ENCODE results near the gene CLEC4C.
"Not testable (repeated sequence)": the region's sequence is repeated elsewhere in the genome, so short reads cannot be mapped to it uniquely, and the experiment has no call there.

The CLEC4C gene

GRCh38 chr12:7747246-7747645, at the start of gene CLEC4C:
TSS of gene CLEC4C (minus strand) at chr12:7747375. CDS start at chr12:7747348, 27 bp downstream.
- DNase-seq, result no peak

DNA sequence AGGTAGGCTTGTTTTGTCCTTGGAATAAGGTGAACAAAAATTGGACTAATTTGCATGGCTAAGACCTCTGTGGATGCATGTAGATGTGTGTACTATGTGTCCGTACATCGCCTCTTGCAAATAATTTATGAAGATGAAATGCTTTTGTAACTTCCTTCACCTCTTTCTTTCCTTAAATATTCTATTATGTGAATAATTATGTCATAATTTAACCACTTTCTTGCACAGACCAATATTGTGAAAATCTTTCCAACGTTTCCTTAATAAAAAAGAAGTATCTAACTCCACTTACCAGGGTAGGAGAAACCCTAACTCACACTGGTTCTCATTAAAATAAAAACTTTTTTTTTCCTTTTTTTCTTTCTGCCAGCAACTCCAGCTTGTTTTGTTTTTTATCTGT, 46.0 kb upstream of the CLEC4C start:
- no peak for DNase-seq

DNA sequence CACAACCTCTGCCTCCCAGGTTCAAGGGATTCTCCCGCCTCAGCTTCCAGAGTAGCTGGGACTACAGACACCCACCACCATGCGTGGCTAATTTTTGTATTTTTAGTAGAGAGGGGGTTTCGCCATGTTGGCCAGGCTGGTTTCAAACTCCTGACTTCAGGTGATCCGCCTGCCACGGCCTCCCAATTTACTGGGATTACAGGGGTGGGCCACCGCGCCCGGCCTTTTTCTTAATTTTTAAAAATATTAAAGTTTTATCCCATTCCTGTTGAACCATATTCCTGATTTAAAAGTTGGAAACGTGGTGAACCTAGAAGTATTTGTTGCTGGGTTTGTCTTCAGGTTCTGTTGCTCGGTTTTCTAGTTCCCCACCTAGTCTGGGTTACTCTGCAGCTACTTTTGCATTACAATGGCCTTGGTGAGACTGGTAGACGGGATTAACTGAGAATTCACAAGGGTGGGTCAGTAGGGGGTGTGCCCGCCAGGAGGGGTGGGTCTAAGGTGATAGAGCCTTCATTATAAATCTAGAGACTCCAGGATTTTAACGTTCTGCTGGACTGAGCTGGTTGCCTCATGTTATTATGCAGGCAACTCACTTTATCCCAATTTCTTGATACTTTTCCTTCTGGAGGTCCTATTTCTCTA, 41.8 kb upstream of the CLEC4C start, which contains the start of gene NANOG:
Gene NANOG, plus strand, starts transcription at position 519 of the 645 bp plus-strand sequence. CDS start 213 bp downstream, outside the sequence.
- DNase-seq, result not testable (repeated sequence)

GRCh38 chr12:7788294-7788660, 41.1 kb upstream of the CLEC4C start:
- DNase-seq, result no peak

DNA sequence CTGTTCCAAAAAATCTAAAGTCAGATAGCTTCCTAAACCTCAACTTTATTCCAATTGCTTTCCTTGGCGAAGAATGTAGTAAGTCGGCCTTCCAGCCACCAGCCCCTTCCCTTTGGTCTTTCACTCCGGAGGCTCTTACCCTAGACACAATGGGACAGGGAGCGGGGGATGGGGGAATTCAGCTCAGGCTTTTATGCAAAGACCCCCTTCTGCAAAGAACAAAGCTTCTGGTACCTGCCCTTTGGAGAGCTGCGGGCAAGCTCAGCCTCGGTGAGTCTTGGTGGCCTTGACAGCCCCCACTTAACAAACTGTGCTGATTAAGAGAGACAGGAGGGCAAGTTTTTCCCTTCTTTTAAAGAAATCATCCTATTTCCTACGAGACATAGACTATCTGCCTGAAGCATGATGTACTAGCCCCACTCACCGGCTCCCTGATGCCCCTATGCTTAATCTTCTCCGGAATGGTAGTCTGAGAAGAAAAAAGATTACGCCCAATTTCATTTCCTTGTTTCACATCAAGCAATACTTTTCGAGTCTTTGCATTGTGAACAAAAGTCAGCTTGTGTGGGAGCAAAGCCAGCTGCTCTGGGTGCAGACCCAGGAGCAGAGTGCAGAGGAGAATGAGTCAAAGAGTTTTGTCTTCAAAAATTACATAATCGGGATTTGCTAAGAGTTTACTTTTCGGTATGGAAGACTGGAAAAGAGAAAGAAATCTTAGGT, 40.6 kb upstream of the CLEC4C start:
- no peak for DNase-seq

DNA sequence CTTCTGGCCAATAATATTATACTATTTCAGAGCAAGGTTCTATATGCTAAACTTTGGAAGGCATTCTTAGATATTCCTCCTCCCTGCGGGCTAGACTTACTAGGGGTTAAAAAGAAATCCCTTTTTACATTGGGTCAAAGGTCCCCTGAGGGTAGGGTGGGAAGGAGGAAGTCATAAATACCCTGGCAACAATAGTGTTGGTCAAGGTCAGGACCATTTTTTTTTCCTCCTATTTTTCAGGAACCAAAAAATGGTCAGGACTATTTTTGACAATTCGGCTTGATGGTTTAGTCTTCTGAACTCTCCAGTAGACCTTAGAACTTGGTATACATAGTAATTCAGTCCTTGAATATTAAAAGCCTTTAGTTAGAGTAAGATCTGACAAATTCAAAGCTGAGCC, 37.5 kb upstream of the CLEC4C start:
- DNase-seq, result no peak

- DNase-seq, result not testable (repeated sequence)
Observed at GRCh38 chr12:7783433-7783832, 36.3 kb upstream of the CLEC4C start.

DNA sequence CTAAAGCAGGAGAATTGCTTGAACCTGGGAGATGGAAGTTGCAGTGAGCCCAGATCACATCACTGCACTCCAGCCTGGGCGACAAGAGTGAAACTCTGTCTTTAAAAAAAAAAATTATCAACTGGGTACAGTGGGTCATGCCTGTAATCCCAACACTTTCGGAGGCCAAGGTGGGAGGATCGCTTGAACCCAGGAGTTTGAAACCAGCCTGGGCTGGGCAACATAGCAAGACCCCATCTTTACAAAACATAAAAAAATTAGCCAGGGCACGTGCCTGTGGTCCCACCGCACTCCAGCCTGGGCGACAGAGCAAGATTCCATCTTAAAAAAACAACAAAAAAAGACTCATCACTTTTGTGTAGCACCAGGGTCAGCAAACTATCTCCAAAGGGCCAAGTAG, 34.9 kb upstream of the CLEC4C start:
- no peak for DNase-seq

DNA sequence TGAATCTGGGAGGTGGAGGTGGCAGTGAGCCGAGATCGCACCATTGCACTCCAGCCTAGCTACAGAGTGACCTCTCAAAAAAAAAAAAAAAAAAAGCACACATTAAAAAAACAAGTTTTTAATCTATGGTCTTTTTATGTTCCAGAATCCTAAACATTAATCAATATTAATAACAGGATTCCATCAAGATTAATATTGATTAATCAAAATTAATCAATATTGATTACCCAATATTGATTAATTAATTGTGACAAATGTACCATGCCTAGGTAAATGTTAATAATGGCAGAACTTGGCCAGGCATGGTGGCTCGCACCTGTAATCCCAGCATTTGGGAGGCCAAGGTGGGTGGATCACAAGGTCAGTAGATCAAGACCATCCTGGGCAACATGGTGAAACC, 34.1 kb upstream of the CLEC4C start:
- DNase-seq, result no peak

DNA sequence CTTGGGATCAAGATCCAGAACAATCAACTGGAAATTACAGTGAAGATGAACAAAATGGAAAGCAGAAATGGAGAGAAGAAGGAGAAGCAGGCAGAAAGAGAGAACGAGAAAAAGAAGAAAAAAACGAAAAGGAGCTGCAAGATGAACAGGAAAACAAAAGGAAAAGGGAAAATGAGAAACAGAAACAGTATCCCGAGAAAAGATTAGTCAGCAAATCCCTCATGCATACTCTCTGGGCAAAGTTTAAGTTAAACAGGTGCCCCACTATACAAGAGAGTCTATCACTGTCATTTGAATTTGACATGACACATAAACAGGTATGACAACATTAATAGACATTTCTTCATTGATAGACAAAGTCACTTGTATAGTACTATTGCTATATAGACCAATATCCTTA, 22.8 kb upstream of the CLEC4C start:
- DNase-seq, result no peak

DNA sequence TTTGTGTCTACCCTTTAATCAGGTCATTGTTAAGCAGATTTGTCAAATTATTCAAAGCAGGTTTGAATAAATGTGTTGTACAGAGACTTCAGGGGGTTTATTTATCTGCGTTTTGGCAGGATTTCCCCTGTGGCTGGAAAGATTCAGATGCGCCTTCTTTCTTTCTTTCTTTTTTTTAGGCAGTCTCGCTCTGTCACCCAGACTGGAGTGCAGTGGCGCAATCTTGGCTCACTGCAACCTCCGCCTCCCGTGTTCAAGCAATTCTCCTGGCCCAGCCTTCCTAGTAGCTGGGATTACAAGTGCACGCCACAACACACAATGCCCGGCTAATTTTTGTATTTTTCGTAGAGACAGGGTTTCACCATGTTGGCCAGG, 11.6 kb upstream of the CLEC4C start:
- DNase-seq, result no peak

DNA sequence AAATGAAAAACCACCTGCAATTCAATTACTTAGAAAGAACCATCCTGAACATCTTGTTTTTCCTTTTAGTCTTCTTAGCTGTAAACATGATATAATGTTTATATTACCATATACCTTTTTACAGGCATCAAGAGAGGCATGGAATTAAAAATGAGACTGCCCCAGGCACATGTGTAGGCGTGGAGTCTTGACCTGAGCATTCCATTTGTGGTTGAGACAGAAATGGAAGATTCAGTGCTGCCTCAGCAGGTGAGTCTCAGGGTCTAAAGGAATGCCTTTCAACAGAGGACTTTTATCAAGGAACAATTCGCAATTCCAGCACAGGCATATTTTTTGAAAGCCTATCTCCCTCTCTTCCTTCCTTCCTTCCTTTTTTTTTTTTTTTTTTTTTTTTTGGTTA, 9.8 kb upstream of the CLEC4C start:
- no peak for DNase-seq

DNA sequence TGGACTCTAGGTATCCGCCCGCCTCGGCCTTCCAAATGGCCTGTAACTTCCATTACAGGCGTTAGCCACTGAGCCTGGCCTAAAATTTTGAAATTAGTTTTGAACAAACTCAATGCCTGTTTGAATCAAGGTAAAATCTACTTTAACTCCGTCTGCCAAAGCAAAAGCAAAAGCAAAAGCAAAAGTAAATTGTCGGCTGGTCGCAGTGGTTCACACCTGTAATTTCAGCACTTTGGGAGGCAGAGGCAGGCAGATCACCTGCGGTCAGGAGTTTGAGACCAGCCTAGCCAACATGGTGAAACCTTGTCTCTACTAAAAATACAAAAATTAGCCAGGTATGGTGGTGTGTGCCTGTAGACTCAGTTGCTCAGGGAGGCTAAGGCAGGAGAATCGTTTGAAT, 8.5 kb upstream of the CLEC4C start:
- DNase-seq, result not testable (repeated sequence)

DNA sequence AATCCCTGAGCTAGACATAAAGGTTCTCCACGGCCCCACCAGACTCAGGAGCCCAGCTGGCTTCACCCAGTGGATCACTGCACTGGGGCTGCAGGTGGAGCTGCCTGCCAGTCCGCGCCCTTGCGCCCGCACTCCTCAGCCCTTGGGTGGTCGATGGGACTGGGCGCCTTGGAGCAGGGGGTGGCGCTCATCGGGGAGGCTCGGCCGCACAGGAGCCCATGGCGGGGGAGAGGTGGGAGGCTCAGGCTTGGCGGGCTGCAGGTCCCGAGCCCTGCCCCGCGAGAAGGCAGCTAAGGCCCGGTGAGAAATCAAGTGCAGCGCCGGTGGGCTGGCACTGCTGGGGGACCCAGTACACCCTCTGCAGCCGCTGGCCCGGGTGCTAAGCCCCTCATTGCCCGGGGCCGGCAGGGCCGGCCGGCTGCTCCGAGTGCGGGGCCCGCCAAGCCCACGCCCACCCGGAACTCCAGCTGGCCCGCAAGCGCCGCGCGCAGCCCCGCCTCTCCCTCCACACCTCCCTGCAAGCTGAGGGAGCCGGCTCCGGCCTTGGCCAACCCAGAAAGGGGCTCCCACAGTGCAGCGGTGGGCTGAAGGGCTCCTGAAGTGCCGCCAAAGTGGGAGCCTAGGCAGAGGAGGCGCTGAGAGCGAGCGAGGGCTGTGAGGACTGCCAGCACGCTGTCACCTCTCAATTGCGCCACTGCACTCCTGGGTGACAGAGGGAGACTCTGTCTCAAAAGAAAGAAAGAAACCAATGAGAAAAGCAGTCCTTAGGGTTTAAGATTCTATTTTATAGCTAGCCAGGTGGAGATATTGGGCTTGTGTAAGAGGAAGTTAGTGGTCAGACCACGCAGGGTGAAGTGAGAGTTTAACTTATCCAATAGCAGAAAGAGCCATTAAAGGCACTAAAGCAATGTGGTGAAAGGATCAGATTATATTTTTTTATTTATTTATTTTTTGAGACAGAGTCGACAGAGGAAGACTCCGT, 5.1 kb upstream of the CLEC4C start:
- DNase-seq, result not testable (repeated sequence)

DNA sequence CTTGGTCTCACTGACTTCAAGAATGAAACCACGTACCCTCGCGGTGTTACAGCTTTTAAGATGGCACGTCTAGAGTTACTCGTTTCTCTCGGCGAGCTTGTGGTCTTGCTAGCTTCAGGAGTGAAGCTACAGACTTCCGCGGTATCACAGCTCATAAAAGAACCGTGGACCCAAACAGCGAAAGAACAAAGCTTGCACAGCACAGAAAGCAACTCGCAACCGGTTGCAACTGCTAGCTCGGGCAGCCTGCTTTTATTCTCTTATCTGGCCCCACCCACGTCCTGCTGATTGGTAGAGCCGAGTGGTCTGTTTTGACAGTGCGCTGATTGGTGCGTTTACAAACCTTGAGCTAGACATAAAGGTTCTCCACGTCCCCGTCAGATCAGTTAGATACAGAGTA, 4.2 kb upstream of the CLEC4C start:
- DNase-seq, result no peak

GRCh38 chr12:7750350-7750749, 3.2 kb upstream of the CLEC4C start:
- no peak for DNase-seq

DNA sequence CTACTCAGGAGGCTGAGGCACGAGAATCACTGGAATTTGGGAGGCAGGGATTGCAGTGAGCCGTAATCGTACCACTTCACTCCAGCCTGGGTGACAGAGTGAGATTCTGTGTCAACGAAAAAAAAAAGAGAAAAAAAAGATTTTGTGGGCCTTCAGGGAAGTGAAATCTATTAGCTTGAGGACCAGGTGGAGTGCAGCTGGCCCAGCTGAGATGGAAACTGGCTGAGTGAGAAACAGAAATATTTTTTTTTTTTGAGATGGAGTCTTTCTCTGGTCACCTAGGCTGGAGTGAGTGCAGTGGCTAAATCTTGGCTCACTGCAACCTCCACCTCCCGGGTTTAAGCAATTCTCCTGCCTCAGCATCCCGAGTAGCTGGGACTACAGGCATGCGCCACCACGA, 2.3 kb upstream of the CLEC4C start:
- DNase-seq, result no peak

GRCh38 chr12:7748852-7749251, 1.7 kb upstream of the CLEC4C start:
- DNase-seq, result no peak

DNA sequence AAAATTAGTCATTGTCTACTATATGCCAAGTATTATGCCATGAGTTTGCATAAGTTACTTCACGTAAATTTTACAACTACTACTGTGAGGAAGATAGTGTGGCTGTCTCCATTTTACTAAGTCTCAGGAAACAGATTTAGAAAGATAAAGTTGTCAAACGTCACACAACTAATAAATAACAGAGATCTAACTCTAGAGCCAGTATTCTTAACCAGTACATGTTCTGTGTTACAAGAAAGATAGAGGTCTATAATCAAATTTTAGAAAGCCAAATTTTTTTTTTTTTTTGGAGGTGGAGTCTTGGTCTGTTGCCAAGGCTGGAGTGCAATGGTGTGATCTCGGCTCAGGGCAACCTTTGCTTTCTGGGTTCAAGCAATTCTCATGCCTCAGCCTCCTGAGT, 14.2 kb downstream of the CLEC4C start:
- no peak for DNase-seq

DNA sequence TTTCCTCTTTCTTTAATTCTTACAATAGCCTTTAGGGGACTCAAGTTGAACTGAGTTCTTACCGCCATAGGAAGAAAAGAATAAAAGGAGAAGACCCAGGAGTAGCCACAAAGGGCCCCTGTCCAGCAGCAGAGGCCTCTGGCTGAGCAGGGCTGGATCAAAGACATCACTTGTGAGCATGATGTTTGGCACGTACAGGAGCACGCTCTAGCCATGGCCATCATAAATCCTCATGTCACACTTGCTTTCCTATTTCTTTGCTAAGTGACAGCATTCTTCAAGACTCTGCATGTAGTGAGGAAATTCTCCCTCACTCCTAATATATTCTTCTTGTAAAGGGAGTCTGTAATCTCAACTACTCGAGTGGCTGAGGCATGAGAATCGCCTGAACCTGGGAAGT, 15.7 kb downstream of the CLEC4C start:
- no peak for DNase-seq

- not testable (repeated sequence) for DNase-seq
Observed at GRCh38 chr12:7730984-7731383, 16.2 kb downstream of the CLEC4C start.

GRCh38 chr12:7729746-7730145, 17.4 kb downstream of the CLEC4C start:
- DNase-seq, result no peak

- DNase-seq, result no peak
Observed at GRCh38 chr12:7723926-7724325, 23.2 kb downstream of the CLEC4C start.

Data from stimulated activated CD4-positive, alpha-beta T cell treated with anti-CD3 and anti-CD28 coated beads, Interleukin-4, amount 100 ng/mL, for 24 hours (primary cell).